ENCODE results near the gene SULT6B1.
"Not testable (repeated sequence)": the region's sequence is repeated elsewhere in the genome, so short reads cannot be mapped to it uniquely, and the experiment has no call there.

Gene SULT6B1

DNA sequence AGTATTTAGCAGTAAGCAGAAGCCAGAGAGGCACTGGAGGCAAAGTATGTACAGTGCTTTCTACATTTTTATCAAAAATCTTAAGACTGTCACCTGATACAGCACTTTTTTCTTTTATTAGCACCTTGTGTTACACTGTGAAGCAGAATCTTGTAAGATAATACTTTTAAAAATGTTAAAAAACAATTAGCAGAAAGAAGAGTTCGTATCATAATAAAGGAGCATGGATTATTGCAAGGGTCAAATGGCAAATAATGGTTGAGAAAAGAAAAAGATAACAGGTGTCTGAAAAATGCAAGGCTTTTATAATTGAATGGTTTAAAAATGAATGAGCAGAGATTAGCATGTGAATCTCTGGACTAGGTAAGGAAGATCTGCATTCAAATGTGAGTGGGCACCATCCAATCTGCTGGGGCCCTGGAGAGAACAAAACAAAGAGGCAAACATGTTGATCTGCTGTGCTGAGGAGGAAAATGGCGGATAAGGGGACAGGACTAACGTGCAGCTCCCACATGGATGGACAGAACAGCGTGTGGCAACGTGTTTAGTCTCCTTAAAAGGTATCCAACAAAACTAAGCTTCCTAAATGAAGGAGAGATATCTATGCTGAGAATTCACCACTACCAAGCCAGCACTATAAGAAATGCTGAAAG lies 17.3 kb upstream of the SULT6B1 start:
- no peak for TF ChIP-seq JUND (IDR thresholded peaks at IDR 0.05; ENCODE audit: low read depth)
- DNase-seq (ENCODE audit: low read depth in 1 of 2, low spot score in 1 of 2): no peak
- in situ Hi-C loops (cut with HindIII; ENCODE audit: low pct_unique_long_range_greater_than_20kb, low sequenced_read_pairs): no loop called here

DNA sequence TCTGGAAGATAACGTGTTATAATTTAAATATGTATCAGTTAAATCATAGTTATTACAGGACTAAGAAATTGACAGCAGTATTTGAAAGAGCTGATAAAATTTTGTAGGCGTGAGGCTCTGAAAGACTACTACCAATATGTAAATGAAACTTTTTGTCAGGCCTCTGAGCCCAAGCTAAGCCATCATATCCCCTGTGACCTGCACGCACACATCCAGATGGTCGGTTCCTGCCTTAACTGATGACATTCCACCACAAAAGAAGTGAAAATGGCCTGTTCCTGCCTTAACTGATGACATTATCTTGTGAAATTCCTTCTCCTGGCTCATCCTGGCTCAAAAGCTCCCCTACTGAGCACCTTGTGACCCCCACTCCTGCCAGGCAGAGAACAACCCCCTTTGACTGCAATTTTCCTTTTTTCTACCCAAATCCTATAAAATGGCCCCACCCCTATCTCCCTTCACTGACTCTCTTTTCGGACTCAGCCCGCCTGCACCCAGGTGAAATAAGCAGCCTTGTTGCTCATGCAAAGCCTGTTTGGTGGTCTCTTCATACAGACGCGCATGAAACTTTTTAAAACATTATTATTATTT lies 16.7 kb upstream of the SULT6B1 start:
- in situ Hi-C loops (cut with HindIII; ENCODE audit: low pct_unique_long_range_greater_than_20kb, low sequenced_read_pairs): not testable (repeated sequence)

DNA sequence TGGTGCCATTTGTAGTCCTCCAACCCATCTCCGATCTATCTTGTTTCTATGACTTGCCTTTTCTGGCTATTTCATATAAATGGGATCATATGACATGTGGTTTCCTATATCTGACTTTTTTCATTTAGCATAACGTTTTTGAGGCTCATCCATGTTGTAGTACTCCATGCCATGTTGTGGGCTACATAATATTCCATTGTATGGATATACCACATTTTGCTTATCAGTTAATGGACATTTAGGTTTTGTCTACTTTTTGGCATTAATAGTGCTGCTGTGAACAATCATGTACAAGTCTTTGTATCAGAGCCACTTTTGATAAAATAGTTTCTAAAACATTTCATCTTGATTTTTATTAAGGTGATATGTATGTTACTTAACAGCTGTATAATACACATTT lies 15.2 kb upstream of the SULT6B1 start:
- no peak for TF ChIP-seq JUND (IDR thresholded peaks at IDR 0.05; ENCODE audit: low read depth)
- in situ Hi-C loops (cut with HindIII; ENCODE audit: low pct_unique_long_range_greater_than_20kb, low sequenced_read_pairs): no loop called here
- DNase-seq (ENCODE audit: low read depth in 1 of 2, low spot score in 1 of 2): no peak

More for the DNA sequence above, 16.7 kb upstream of the SULT6B1 start:
- not testable (repeated sequence) for DNase-seq (ENCODE audit: low read depth in 1 of 2, low spot score in 1 of 2)

DNA sequence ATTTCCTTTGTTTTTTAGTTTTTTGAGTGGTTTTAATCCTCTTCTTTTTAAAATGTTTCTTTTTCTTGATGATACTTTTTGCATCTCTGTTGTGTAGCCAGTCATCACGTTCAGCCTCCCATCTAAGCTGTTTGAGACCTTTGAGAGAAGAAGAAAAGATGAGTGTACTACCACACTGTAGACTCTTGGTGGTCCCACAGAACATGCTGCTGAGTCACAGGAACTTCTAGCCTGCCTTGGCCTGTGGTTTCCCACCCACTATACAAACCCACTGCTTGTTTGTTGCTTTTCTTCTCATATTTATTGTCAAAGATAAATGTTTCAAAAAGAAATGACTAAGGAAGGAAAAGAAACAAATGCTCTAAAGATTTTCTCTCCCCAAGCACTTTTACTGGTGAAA lies 13.3 kb upstream of the SULT6B1 start:
- no peak for TF ChIP-seq JUND (IDR thresholded peaks at IDR 0.05; ENCODE audit: low read depth)
- in situ Hi-C loops (cut with HindIII; ENCODE audit: low pct_unique_long_range_greater_than_20kb, low sequenced_read_pairs): no loop called here
- no peak for DNase-seq (ENCODE audit: low read depth in 1 of 2, low spot score in 1 of 2)

DNA sequence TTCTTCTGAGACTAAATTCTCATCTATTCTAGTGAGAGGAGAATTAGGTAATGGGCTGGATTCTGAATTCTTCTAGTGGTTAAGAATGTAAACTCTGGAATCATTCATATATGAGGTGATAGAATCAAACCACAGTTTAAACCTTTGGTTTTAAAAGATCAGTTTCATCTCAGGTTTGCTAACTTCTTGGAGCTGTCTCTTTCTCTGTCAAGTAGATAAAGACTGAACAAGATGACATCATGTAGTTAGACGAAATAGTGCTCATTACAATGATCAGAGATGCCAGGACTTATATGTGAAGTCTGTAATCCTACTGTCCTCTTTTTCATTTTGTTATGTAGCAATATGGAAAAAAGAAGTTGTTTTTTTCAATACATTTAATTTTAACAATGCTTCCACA lies 12.7 kb upstream of the SULT6B1 start:
- TF ChIP-seq JUND (IDR thresholded peaks at IDR 0.05; ENCODE audit: low read depth): no peak
- DNase-seq (ENCODE audit: low read depth in 1 of 2, low spot score in 1 of 2): no peak
- in situ Hi-C loops (cut with HindIII; ENCODE audit: low pct_unique_long_range_greater_than_20kb, low sequenced_read_pairs): no loop called here

DNA sequence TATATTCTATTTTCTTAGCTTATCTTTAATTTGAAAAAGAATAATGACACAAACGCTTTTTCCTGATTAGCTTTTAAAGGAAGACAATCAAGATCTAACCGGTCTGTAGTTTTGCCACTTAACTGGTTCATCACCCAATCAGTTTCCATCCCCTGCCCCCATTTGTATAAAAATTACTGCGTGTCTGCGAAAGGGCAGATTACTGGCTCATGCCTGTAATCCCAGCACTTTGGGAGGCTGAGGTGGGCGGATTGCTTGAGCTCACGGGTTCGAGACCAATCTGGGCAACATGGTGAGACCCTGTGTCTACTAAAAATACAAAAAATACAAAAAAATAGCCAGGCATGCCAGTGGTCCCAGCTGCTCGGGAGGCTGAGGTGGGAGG lies 10.2 kb upstream of the SULT6B1 start:
- no peak for TF ChIP-seq JUND (IDR thresholded peaks at IDR 0.05; ENCODE audit: low read depth)
- in situ Hi-C loops (cut with HindIII; ENCODE audit: low pct_unique_long_range_greater_than_20kb, low sequenced_read_pairs): no loop called here
- DNase-seq (ENCODE audit: low read depth in 1 of 2, low spot score in 1 of 2): no peak

DNA sequence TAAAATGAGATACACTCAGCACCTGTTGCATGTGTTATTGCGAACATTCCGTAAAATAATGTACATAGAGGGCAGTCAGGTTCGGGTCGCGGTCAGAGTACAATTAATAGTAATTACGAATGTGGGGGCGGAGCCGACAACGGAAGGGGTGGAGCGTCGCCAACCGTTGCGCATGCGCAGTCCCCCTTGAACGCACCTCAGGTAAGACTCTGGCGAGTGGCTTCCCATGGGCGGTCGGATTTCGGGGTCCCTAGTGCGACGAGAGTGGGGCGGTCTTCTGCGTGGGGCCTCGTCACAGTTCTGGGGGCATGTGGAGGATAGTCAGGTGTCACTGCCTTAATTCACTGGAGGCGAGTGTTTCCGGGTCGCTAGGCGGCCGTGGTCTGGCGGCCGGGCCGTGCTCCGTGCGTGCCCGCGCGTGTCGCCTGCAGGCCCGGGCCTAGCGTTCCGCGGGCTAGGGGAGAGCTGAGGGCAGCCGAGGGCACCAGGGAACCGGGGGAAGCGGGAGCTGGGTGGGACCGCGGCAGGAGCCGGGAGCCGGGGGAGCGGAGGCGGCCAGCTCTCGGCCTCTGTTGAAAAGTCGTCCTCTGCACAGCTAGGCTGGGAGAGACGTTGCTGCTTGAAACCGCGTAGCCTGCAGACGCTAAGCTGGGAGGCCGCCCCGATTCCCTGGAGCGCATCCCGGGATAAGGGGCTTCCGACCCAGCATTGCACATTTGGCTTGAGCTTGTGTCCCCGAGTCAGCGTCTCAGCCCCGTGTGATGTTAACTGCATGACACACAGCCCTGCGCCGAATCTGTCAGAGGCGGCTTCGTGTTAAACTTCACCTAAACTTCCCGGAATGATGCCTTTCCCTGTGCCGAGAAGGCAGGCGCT lies 8.1 kb upstream of the SULT6B1 start, which contains the start of gene CEBPZOS:
CEBPZOS (plus strand) TSS at position 177 of the 876 bp plus-strand sequence. CDS start 3,209 bp downstream, outside the sequence.
- peak; percentile 73 to 84 for DNase-seq (ENCODE audit: low read depth in 1 of 2, low spot score in 1 of 2)
- in situ Hi-C loops (cut with HindIII; ENCODE audit: low pct_unique_long_range_greater_than_20kb, low sequenced_read_pairs): no loop called here
- no peak for TF ChIP-seq JUND (IDR thresholded peaks at IDR 0.05; ENCODE audit: low read depth)

DNA sequence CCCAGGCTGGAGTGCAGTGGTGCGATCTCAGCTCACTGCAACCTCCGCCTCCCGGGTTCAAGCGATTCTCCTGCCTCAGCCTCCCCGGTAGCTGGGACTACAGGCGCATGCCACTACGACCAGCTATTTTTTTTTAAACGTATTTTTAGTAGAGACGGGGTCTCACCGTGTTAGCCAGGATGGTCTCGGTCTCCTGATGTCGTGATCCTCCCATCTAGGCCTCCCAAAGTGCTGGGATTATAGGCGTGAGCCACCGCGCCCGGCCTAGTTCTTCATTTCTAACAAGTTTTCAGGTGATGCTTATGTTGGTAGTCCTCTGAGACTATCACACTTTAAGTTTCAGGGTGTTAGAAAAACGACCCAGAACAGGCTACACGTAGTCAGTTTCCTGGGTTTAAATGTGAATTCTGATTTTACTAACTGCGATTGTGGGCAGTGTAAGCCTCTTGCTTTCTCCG lies 7.4 kb upstream of the SULT6B1 start:
- in situ Hi-C loops (cut with HindIII; ENCODE audit: low pct_unique_long_range_greater_than_20kb, low sequenced_read_pairs): not testable (repeated sequence)

DNA sequence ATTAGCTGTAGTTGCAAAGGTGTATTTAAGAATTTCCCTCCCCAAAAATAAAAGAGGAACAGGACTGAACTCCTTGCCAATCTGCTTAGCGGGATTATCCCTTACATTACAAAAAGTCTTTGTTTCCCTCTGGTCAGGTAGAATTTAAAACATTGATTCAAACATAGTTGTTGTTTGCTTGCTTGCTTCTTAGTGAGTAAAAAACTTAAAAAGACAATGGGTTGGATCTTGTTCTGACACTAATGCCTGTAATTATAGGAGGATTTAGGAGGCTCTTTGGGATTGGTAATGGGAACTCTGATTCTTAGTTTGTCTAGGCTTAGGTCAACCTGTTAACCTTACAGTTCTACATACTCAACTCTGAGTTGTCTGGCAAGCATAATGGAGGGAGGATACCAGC lies 4.1 kb upstream of the SULT6B1 start:
- in situ Hi-C loops (cut with HindIII; ENCODE audit: low pct_unique_long_range_greater_than_20kb, low sequenced_read_pairs): no loop called here
- TF ChIP-seq JUND (IDR thresholded peaks at IDR 0.05; ENCODE audit: low read depth): no peak
- no peak for DNase-seq (ENCODE audit: low read depth in 1 of 2, low spot score in 1 of 2)

More for the DNA sequence above, 7.4 kb upstream of the SULT6B1 start:
- not testable (repeated sequence) for DNase-seq (ENCODE audit: low read depth in 1 of 2, low spot score in 1 of 2)

DNA sequence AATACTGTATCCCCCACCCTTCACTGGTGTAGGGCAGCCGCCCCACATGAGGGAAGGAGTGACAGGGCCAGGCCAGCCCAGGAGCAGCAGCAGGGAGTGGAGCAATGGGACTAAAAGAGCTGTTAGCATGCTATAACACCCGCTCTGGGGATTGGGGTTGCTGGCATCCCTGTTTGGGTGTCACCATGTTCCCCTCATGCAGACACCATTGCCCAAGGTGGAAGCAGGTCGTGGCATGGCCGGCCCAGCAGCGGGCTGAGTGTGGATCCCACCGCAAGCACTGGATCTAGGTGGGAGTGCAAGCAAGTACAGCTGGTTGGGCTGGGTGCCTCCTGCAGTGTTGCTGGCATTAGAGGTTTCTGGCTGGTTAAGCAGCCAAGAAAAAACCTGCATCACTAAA lies 3.3 kb upstream of the SULT6B1 start:
- in situ Hi-C loops (cut with HindIII; ENCODE audit: low pct_unique_long_range_greater_than_20kb, low sequenced_read_pairs): no loop called here
- DNase-seq (ENCODE audit: low read depth in 1 of 2, low spot score in 1 of 2): no peak
- TF ChIP-seq JUND (IDR thresholded peaks at IDR 0.05; ENCODE audit: low read depth): no peak

DNA sequence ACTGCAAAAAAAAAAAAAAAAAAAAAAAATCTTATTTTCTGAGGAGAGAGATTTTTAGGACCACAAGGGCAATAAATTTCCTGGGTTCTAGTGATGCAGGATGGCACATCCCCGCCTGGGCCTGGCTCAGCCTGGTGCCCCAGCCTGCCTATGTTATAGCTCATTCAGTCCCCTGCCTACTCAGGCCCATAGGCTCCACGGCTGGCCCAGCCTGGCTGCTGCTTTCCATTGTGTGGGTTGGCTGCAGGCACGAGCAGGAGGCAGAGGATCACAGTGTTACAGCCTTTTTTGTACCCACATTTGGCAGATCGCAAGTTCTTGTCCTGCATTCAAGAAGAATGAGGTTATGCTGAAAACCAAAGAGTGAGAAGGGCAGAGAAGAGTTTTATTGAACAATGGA lies 2.8 kb upstream of the SULT6B1 start:
- in situ Hi-C loops (cut with HindIII; ENCODE audit: low pct_unique_long_range_greater_than_20kb, low sequenced_read_pairs): no loop called here
- no peak for DNase-seq (ENCODE audit: low read depth in 1 of 2, low spot score in 1 of 2)
- no peak for TF ChIP-seq JUND (IDR thresholded peaks at IDR 0.05; ENCODE audit: low read depth)

DNA sequence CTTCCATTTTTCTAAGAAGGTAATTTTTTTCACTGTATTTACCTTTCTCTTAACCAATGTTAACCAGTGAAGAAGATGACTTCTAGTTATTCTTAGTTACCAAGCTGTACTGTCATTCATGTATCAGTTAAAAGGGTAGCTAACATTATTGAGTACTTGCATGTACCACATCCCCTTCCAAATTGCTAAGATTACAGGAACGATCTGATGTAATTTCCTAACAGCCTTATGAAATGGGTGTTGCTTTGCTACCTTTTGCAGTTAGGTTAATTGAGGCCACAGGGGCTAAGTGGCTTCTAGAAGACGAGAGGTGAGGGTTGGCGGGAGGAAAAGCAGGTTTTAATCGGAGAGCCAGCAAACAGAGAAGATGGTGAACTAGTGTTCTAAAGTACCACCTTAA lies 1.8 kb upstream of the SULT6B1 start:
- no peak for TF ChIP-seq JUND (IDR thresholded peaks at IDR 0.05; ENCODE audit: low read depth)
- no peak for DNase-seq (ENCODE audit: low read depth in 1 of 2, low spot score in 1 of 2)
- in situ Hi-C loops (cut with HindIII; ENCODE audit: low pct_unique_long_range_greater_than_20kb, low sequenced_read_pairs): no loop called here

Measured in T47D (cell line).